Sigmoid colon (tissue), 7 donors: ENCODE data around the gene OR10Z1. TPM values are rescaled to one million over a fixed set of nuclear protein-coding genes. Genes with fewer than 3 reads are reported as not detected.

Experiments
- DNase-seq: peaks from one replicate; pipeline ENCODE4 v3.0.0-alpha.2; 2019
- H3K27ac ChIP-seq, 4 donors: fragments of 200-600 bp; sonication (generic); one replicate each; pipeline ENCODE4 v1.5.1; 2016 to 2019; ENCODE audit warnings: mild to moderate bottlenecking in 1 of 4
- H3K27me3 ChIP-seq, 3 donors: fragments of 200-600 bp; sonication (generic); one replicate each; pipeline ENCODE4 v1.5.1; 2019; ENCODE audit warnings: mild to moderate bottlenecking in 1 of 3
- H3K36me3 ChIP-seq, 4 donors: fragments of 200-600 bp; sonication (generic); one replicate each; pipeline ENCODE4 v1.5.1; 2016 to 2019
- H3K4me1 ChIP-seq, 4 donors: fragments of 200-600 bp; sonication (generic); one replicate each; pipeline ENCODE4 v1.5.1; 2017 to 2019
- H3K4me3 ChIP-seq, 4 donors: fragments of 200-600 bp; sonication (generic); one replicate each; pipeline ENCODE4 v1.5.1; 2017 to 2019; ENCODE audit warnings: mild to moderate bottlenecking in 2 of 4, moderate library complexity in 1 of 4
- H3K9me3 ChIP-seq, 4 donors: fragments of 200-600 bp in 3 of 4; sonication (generic) in 3 of 4; one replicate each; pipeline versions ENCODE4 v1.5.1 to v1.6.1; 2013 to 2019
- CTCF ChIP-seq, 4 experiments: fragments of 450-650 bp in 3 of 4; fragments of 200-600 bp in 1 of 4; IDR thresholded peaks; one replicate each; pipeline ENCODE4 v1.5.1; 2016 to 2019; ENCODE audit warnings: antibody characterized with exemption in 4 of 4, mild to moderate bottlenecking in 3 of 4, moderate library complexity in 2 of 4
- EP300 ChIP-seq, 4 donors: sonication (generic); formaldehyde crosslinking; IDR thresholded peaks; one replicate each; pipeline ENCODE4 v1.6.1; 2017; ENCODE audit warnings: antibody characterized with exemption in 4 of 4
- POLR2A ChIP-seq, 2 donors: fragments of 450-650 bp; IDR thresholded peaks; one replicate each; pipeline ENCODE4 v1.6.1; 2016; ENCODE audit warnings: antibody characterized with exemption in 2 of 2, mild to moderate bottlenecking in 2 of 2, moderate library complexity in 2 of 2
- POLR2AphosphoS5 ChIP-seq, 4 donors: sonication (generic); formaldehyde crosslinking; IDR thresholded peaks; one replicate each; pipeline ENCODE4 v1.6.1; 2017; ENCODE audit warnings: antibody characterized with exemption in 4 of 4
- WGBS, 2 donors: extraction: QIAGEN DNeasy Blood & Tissue Kit; methylation state at CpG; one replicate each; pipeline ENCODE4 v1.1.7; 2013; 5-methylcytosine and 5-hydroxymethylcytosine counted together
- intact Hi-C: fragments of 100-400 bp; cut with DNase I; formaldehyde crosslinking; loops from one replicate; pipeline ENCODE4 v1.15.1; 2023
- polyA plus RNA-seq, 3 donors: library from polyadenylated mRNA; stranded (reverse); fragments of 200-250 nt; gene quantifications; one replicate each; pipeline ENCODE4 v1.2.3, GENCODE V29; 2013
- total RNA-seq, 4 donors: library from RNA; depleted of rRNA; stranded (reverse); fragments of >200 nt; gene quantifications; one replicate each; pipeline ENCODE4 v1.1.0, GENCODE V29; 2016
- donor health status: healthy with polysubstance abuse.
- donor health status: Bipolar disorder and iron deficiency.
- donor health status: healthy.

Gene OR10Z1
- not detected for total RNA-seq
- polyA plus RNA-seq, result not detected

DNA sequence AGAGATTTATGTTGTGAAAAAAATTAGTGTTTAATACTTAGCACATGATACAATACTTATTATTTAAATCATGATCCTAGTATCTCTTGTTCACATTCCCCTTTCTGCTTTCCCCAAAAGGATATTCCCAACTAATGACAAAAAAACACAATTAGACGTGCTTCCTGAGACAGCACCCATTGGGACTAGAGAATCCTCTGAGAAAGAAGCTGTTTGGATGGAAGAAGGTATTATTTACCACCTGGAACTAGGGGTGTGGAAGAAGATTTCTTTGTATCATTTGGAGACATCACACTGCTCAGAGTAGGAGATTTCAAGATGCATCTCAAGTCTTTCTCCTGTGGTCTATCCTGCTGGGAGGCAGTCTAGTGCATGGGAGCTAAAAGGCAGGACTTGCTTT lies at the start of gene OR10Z1:
Gene OR10Z1 (plus strand): TSS at position 301 of the 400 bp plus-strand sequence. CDS start 1,171 bp downstream, outside the sequence.
- TF ChIP-seq CTCF (IDR thresholded peaks at IDR 0.05) (no peak), POLR2A (IDR thresholded peaks at IDR 0.05) (no peak), POLR2AphosphoS5 (IDR thresholded peaks at IDR 0.05) (no peak), EP300 (IDR thresholded peaks at IDR 0.05) (no peak)
- no peaks in the 10 kb centered on the region for H3K9me3 ChIP-seq
- intact Hi-C loops, result no loop called here
- H3K27me3 ChIP-seq, result no peaks in the 10 kb centered on the region
- WGBS, 2 donors, result 62 to 84% methylated on average over 1 of the region's 1 CpG
- H3K4me3 ChIP-seq, result no peak within 1 kb of the TSS
- no peaks in the 10 kb centered on the region for H3K4me1 ChIP-seq
- no peak for DNase-seq
- H3K36me3 ChIP-seq, result no peaks in the 10 kb centered on the region
- no peak within 1 kb of the TSS for H3K27ac ChIP-seq

GRCh38 chr1:158559696-158560095 lies 45.4 kb upstream of the OR10Z1 start:
- TF ChIP-seq EP300 (IDR thresholded peaks at IDR 0.05) (no peak), POLR2AphosphoS5 (IDR thresholded peaks at IDR 0.05) (no peak), CTCF (IDR thresholded peaks at IDR 0.05) (no peak), POLR2A (IDR thresholded peaks at IDR 0.05) (no peak)
- H3K36me3 ChIP-seq, result no peaks in the 10 kb centered on the region
- DNase-seq, result no peak
- no peak overlapping the region for H3K4me3 ChIP-seq
- 89 to 90% methylated on average over 1 of the region's 1 CpG for WGBS, 2 donors
- H3K4me1 ChIP-seq, result no peaks in the 10 kb centered on the region
- no peaks in the 10 kb centered on the region for H3K27me3 ChIP-seq
- H3K9me3 ChIP-seq, result no peaks in the 10 kb centered on the region
- intact Hi-C loops, result no loop called here
- no peak overlapping the region for H3K27ac ChIP-seq

GRCh38 chr1:158563853-158564252 lies 41.2 kb upstream of the OR10Z1 start:
- no peaks in the 10 kb centered on the region for H3K36me3 ChIP-seq
- DNase-seq, result no peak
- no peaks in the 10 kb centered on the region for H3K27me3 ChIP-seq
- no peaks in the 10 kb centered on the region for H3K4me1 ChIP-seq
- TF ChIP-seq EP300 (IDR thresholded peaks at IDR 0.05), result no peak
- no peak for TF ChIP-seq POLR2AphosphoS5 (IDR thresholded peaks at IDR 0.05)
- TF ChIP-seq POLR2A (IDR thresholded peaks at IDR 0.05), result no peak
- TF ChIP-seq CTCF (IDR thresholded peaks at IDR 0.05), result no peak
- 77 to 78% methylated on average over 2 of the region's 2 CpGs for WGBS, 2 donors
- no peaks in the 10 kb centered on the region for H3K9me3 ChIP-seq
- no peak overlapping the region for H3K27ac ChIP-seq
- no peak overlapping the region for H3K4me3 ChIP-seq
- intact Hi-C loops, result no loop called here

DNA sequence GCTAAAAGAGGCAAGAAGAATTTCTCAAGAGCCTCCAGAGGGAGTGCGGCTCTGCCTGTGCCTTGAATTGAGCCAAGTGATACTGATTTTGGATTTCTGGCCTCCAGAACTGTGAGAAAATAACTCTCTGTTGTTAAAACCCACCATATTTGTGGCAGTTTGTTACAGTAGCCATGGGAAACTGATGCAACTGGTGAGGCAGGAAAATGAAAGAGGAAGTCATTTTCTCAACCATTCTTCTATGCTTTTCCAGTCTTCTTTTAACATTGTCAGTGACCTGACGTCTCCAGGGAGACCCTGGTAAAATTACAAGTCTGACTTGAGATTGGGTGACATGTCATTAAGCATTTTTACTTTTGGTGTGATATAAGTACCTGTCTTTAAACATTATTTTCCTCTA lies 40.5 kb upstream of the OR10Z1 start:
- H3K36me3 ChIP-seq, result no peaks in the 10 kb centered on the region

More for the DNA sequence above, 40.5 kb upstream of the OR10Z1 start:
- WGBS, 2 donors, result 57 to 63% methylated on average over 2 of the region's 2 CpGs
- no peak for DNase-seq
- H3K4me3 ChIP-seq, result no peak overlapping the region
- TF ChIP-seq POLR2A (IDR thresholded peaks at IDR 0.05) (no peak), POLR2AphosphoS5 (IDR thresholded peaks at IDR 0.05) (no peak), CTCF (IDR thresholded peaks at IDR 0.05) (no peak), EP300 (IDR thresholded peaks at IDR 0.05) (no peak)
- H3K4me1 ChIP-seq, result no peaks in the 10 kb centered on the region
- intact Hi-C loops, result no loop called here
- no peak overlapping the region for H3K27ac ChIP-seq
- H3K9me3 ChIP-seq, result no peaks in the 10 kb centered on the region
- H3K27me3 ChIP-seq, result no peaks in the 10 kb centered on the region
